Measurements from ENCODE around the gene VWA8. TPM values are rescaled to one million over a fixed set of nuclear protein-coding genes. Genes with fewer than 3 reads are reported as not detected.
"Not testable (repeated sequence)": the region's sequence is repeated elsewhere in the genome, so short reads cannot be mapped to it uniquely, and the experiment has no call there.

VWA8 gene
- total and polyA plus RNA-seq, 2 of the 13 experiments (the other 11 are each of a cell fraction or from before 2014, with no cell fraction given): 9.1 to 17.3 TPM

- TF ChIP-seq, protein P1, sequence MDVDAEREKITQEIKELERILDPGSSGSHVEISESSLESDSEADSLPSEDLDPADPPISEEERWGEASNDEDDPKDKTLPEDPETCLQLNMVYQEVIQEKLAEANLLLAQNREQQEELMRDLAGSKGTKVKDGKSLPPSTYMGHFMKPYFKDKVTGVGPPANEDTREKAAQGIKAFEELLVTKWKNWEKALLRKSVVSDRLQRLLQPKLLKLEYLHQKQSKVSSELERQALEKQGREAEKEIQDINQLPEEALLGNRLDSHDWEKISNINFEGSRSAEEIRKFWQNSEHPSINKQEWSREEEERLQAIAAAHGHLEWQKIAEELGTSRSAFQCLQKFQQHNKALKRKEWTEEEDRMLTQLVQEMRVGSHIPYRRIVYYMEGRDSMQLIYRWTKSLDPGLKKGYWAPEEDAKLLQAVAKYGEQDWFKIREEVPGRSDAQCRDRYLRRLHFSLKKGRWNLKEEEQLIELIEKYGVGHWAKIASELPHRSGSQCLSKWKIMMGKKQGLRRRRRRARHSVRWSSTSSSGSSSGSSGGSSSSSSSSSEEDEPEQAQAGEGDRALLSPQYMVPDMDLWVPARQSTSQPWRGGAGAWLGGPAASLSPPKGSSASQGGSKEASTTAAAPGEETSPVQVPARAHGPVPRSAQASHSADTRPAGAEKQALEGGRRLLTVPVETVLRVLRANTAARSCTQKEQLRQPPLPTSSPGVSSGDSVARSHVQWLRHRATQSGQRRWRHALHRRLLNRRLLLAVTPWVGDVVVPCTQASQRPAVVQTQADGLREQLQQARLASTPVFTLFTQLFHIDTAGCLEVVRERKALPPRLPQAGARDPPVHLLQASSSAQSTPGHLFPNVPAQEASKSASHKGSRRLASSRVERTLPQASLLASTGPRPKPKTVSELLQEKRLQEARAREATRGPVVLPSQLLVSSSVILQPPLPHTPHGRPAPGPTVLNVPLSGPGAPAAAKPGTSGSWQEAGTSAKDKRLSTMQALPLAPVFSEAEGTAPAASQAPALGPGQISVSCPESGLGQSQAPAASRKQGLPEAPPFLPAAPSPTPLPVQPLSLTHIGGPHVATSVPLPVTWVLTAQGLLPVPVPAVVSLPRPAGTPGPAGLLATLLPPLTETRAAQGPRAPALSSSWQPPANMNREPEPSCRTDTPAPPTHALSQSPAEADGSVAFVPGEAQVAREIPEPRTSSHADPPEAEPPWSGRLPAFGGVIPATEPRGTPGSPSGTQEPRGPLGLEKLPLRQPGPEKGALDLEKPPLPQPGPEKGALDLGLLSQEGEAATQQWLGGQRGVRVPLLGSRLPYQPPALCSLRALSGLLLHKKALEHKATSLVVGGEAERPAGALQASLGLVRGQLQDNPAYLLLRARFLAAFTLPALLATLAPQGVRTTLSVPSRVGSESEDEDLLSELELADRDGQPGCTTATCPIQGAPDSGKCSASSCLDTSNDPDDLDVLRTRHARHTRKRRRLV (CRISPR knock-in tag; IDR thresholded peaks at IDR 0.05): no peak
- TF ChIP-seq GLI4 (CRISPR knock-in tag; IDR thresholded peaks at IDR 0.05; ENCODE audit: borderline replicate concordance) (no peak), REXO4 (CRISPR knock-in tag; IDR thresholded peaks at IDR 0.05; ENCODE audit: borderline replicate concordance) (no peak), SMAD1 (CRISPR knock-in tag; IDR thresholded peaks at IDR 0.05; ENCODE audit: borderline replicate concordance, low read depth) (no peak), ZNF652 (CRISPR knock-in tag; IDR thresholded peaks at IDR 0.05; ENCODE audit: borderline replicate concordance, low read depth) (no peak), AGO1 (IDR thresholded peaks at IDR 0.05; ENCODE audit: low read depth, low read length, poor library complexity, severe bottlenecking) (no peak)
Observed at GRCh38 chr13:41746259-41746658, 214.7 kb downstream of the VWA8 start (continued).

- H3K27ac ChIP-seq (ENCODE audit: extremely low read length, insufficient read depth, low read length); FAIRE-seq; H3K36me3 ChIP-seq (replicated peaks in 1 of 2; ENCODE audit: control insufficient read depth in 1 of 2, insufficient read depth in 2 of 2, low read length in 2 of 2); H3K4me2 ChIP-seq (ENCODE audit: low read depth, low read length); H3K4me3 ChIP-seq (replicated peaks in 1 of 3; ENCODE audit: insufficient read depth in 1 of 3, low read depth in 2 of 3, low read length in 3 of 3); DNase-seq (ENCODE audit: low spot score); intact Hi-C loops (cut with micrococcal nuclease; ENCODE audit: unreplicated experiment); H3K79me2 ChIP-seq (ENCODE audit: insufficient read depth, low read length); H4K20me1 ChIP-seq (ENCODE audit: insufficient read depth, low read length); H3K4me1 ChIP-seq (ENCODE audit: insufficient read depth, low read length); H3K9ac ChIP-seq (ENCODE audit: insufficient read depth, low read depth, low read length); POLR2A ChIA-PET; BruUV-seq (replicated peaks); H3K9me3 ChIP-seq (ENCODE audit: low read length); H2AFZ ChIP-seq (ENCODE audit: low read length); in situ Hi-C loops (cut with HindIII; ENCODE audit: extremely low pct_ligation_motif_present, low pct_unique_long_range_greater_than_20kb); ATAC-seq; CTCF ChIA-PET (ENCODE audit: low intra/inter-chr PET ratio, low total read pairs); H3K27me3 ChIP-seq (ENCODE audit: control insufficient read depth in 1 of 2, insufficient read depth in 2 of 2, low read length in 2 of 2): not testable (repeated sequence)
- WGBS (ENCODE audit: low lambda C conversion rate): 99% methylated on average over 3 of the region's 3 CpGs
Observed at GRCh38 chr13:41745496-41745895, 215.4 kb downstream of the VWA8 start.
